GM12875 (cell line): Measurements from ENCODE around the gene SUGCT.

Source experiments
- H3K4me3 ChIP-seq: one replicate; pipeline ENCODE4 v1.5.1; 2011; ENCODE audit warnings: low read depth, low read length, control low read depth
- CTCF ChIP-seq: IDR thresholded peaks from 2 replicates; pipeline ENCODE4 v1.5.1; 2011; ENCODE audit warnings: low read depth, mild to moderate bottlenecking, control low read depth, inconsistent platforms, low read length, moderate library complexity, borderline replicate concordance; ENCODE audit not compliant: insufficient read depth

The SUGCT gene

GRCh38 chr7:40437498-40437897 lies 302.7 kb downstream of the SUGCT start:
- H3K4me3 ChIP-seq: no peak overlapping the region
- TF ChIP-seq CTCF: no peak

GRCh38 chr7:40437936-40438634 lies 303.3 kb downstream of the SUGCT start:
- H3K4me3 ChIP-seq: no peak overlapping the region
- no peak for TF ChIP-seq CTCF

GRCh38 chr7:40439686-40440085 lies 304.9 kb downstream of the SUGCT start:
- TF ChIP-seq CTCF: no peak
- no peak overlapping the region for H3K4me3 ChIP-seq

- no peak overlapping the region for H3K4me3 ChIP-seq
- no peak for TF ChIP-seq CTCF
Observed at GRCh38 chr7:40447345-40447744, 312.5 kb downstream of the SUGCT start.

- no peak overlapping the region for H3K4me3 ChIP-seq
- TF ChIP-seq CTCF: no peak
Observed at GRCh38 chr7:40455485-40455884, 320.7 kb downstream of the SUGCT start.

GRCh38 chr7:40457776-40458480 lies 323.1 kb downstream of the SUGCT start:
- H3K4me3 ChIP-seq: no peak overlapping the region
- TF ChIP-seq CTCF: no peak

GRCh38 chr7:40463446-40463845 lies 328.6 kb downstream of the SUGCT start:
- H3K4me3 ChIP-seq: no peak overlapping the region
- no peak for TF ChIP-seq CTCF
